GM18873 (cell line): ENCODE results near the gene PRELP.
"Not testable (repeated sequence)": the region's sequence is repeated elsewhere in the genome, so short reads cannot be mapped to it uniquely, and the experiment has no call there.

Source experiments
- ATAC-seq: cut with Tn5 transposase; IDR thresholded peaks from one replicate; pipeline ENCODE4 v1.9.1; 2021; ENCODE audit warnings: mild to moderate bottlenecking, moderate library complexity, moderate number of reproducible peaks; ENCODE audit not compliant: unreplicated experiment, low FRiP score

The PRELP gene

GRCh38 chr1:203475012-203475981 is at the start of gene PRELP:
Gene PRELP, plus strand, starts transcription at chr1:203475806. Its CDS starts 7,379 bp downstream, at chr1:203483185.
- ATAC-seq: no peak

GRCh38 chr1:203426366-203426765 is 49.2 kb upstream of the PRELP start:
- ATAC-seq: no peak

GRCh38 chr1:203426870-203427269 is 48.7 kb upstream of the PRELP start:
- no peak for ATAC-seq

GRCh38 chr1:203427451-203427850 is 48.2 kb upstream of the PRELP start:
- no peak for ATAC-seq

- no peak for ATAC-seq
These were observed 46.5 kb upstream of the PRELP start for GRCh38 chr1:203428981-203429599.

GRCh38 chr1:203435615-203436014 is 40.0 kb upstream of the PRELP start:
- ATAC-seq: no peak

- ATAC-seq: no peak
These were observed 37.8 kb upstream of the PRELP start for GRCh38 chr1:203437696-203438315.

GRCh38 chr1:203439131-203439730 is 36.4 kb upstream of the PRELP start:
- no peak for ATAC-seq

- ATAC-seq: no peak
These were observed 34.8 kb upstream of the PRELP start for GRCh38 chr1:203440771-203441170.

GRCh38 chr1:203441766-203442165 is 33.8 kb upstream of the PRELP start:
- no peak for ATAC-seq

- ATAC-seq: no peak
These were observed 32.8 kb upstream of the PRELP start for GRCh38 chr1:203442821-203443220.

GRCh38 chr1:203443296-203443695 is 32.3 kb upstream of the PRELP start:
- ATAC-seq: no peak

GRCh38 chr1:203444171-203444576 is 31.4 kb upstream of the PRELP start:
- ATAC-seq: no peak

GRCh38 chr1:203447151-203447550 is 28.5 kb upstream of the PRELP start:
- ATAC-seq: no peak

- ATAC-seq: not testable (repeated sequence)
These were observed 28.0 kb upstream of the PRELP start for GRCh38 chr1:203447598-203447997.

GRCh38 chr1:203448521-203449061 is 27.0 kb upstream of the PRELP start:
- no peak for ATAC-seq

GRCh38 chr1:203450001-203450400 is 25.6 kb upstream of the PRELP start:
- ATAC-seq: no peak

GRCh38 chr1:203450479-203451149 is 25.0 kb upstream of the PRELP start:
- no peak for ATAC-seq

- no peak for ATAC-seq
These were observed 23.5 kb upstream of the PRELP start for GRCh38 chr1:203451836-203452784.
